Measurements from ENCODE around the gene LRCOL1.

LRCOL1 gene

GRCh38 chr12:132624910-132625630, 14.7 kb upstream of the LRCOL1 start (continued):
- TF ChIP-seq ZNF513 (tag by site-specific recombination; IDR thresholded peaks at IDR 0.05) = no peak
- TF ChIP-seq ZNF266 (tag by site-specific recombination; IDR thresholded peaks at IDR 0.05; ENCODE audit: low read depth) = no peak
- no peak for TF ChIP-seq OVOL3 (tag by site-specific recombination; IDR thresholded peaks at IDR 0.05)
- TF ChIP-seq ZNF221 (tag by site-specific recombination; IDR thresholded peaks at IDR 0.05; ENCODE audit: borderline replicate concordance) = no peak
- no peak for TF ChIP-seq ZNF768 (tag by site-specific recombination; IDR thresholded peaks at IDR 0.05)
- TF ChIP-seq, protein P1, sequence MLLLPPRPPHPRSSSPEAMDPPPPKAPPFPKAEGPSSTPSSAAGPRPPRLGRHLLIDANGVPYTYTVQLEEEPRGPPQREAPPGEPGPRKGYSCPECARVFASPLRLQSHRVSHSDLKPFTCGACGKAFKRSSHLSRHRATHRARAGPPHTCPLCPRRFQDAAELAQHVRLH (tag by site-specific recombination; IDR thresholded peaks at IDR 0.05) = no peak
- no peak for TF ChIP-seq GFI1B (tag by site-specific recombination; IDR thresholded peaks at IDR 0.05)
- TF ChIP-seq ZNF623 (tag by site-specific recombination; IDR thresholded peaks at IDR 0.05) = no peak
- TF ChIP-seq ZNF132 (tag by site-specific recombination; IDR thresholded peaks at IDR 0.05; ENCODE audit: borderline replicate concordance) = no peak
- TF ChIP-seq ZNF530 (tag by site-specific recombination; IDR thresholded peaks at IDR 0.05; ENCODE audit: low read depth) = no peak
- peak; percentile 82 for TF ChIP-seq ZNF692 (tag by site-specific recombination; IDR thresholded peaks at IDR 0.05)
- TF ChIP-seq ZNF112 (tag by site-specific recombination; IDR thresholded peaks at IDR 0.05) = no peak
- peak; percentile 45; the same call in 1 of the 2 replicates for TF ChIP-seq EGR2 (tag by site-specific recombination; IDR thresholded peaks at IDR 0.05; ENCODE audit: low read depth)
- TF ChIP-seq ZNF223 (tag by site-specific recombination; IDR thresholded peaks at IDR 0.05) = no peak
- TF ChIP-seq, protein P2, sequence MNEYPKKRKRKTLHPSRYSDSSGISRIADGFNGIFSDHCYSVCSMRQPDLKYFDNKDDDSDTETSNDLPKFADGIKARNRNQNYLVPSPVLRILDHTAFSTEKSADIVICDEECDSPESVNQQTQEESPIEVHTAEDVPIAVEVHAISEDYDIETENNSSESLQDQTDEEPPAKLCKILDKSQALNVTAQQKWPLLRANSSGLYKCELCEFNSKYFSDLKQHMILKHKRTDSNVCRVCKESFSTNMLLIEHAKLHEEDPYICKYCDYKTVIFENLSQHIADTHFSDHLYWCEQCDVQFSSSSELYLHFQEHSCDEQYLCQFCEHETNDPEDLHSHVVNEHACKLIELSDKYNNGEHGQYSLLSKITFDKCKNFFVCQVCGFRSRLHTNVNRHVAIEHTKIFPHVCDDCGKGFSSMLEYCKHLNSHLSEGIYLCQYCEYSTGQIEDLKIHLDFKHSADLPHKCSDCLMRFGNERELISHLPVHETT (tag by site-specific recombination; IDR thresholded peaks at IDR 0.05) = no peak
- 0 out of 2 replicates have a peak, but pooled peaks have one; percentile 23 for TF ChIP-seq WT1 (tag by site-specific recombination; IDR thresholded peaks at IDR 0.05)
- TF ChIP-seq ZNF521 (tag by site-specific recombination; IDR thresholded peaks at IDR 0.05) = no peak
- no peak for TF ChIP-seq PRDM1 (tag by site-specific recombination; IDR thresholded peaks at IDR 0.05)
- no peak for TF ChIP-seq RBAK (tag by site-specific recombination; IDR thresholded peaks at IDR 0.05)
- no peak for TF ChIP-seq ZEB2 (tag by site-specific recombination; IDR thresholded peaks at IDR 0.05)
- TF ChIP-seq PATZ1 (tag by site-specific recombination; IDR thresholded peaks at IDR 0.05) = no peak
- TF ChIP-seq, protein P3, sequence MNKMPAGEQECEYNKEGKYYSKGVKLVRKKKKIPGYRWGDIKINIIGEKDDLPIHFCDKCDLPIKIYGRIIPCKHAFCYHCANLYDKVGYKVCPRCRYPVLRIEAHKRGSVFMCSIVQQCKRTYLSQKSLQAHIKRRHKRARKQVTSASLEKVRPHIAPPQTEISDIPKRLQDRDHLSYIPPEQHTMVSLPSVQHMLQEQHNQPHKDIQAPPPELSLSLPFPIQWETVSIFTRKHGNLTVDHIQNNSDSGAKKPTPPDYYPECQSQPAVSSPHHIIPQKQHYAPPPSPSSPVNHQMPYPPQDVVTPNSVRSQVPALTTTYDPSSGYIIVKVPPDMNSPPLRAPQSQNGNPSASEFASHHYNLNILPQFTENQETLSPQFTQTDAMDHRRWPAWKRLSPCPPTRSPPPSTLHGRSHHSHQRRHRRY (tag by site-specific recombination; IDR thresholded peaks at IDR 0.05) = no peak
- no peak for TF ChIP-seq YY1 (tag by site-specific recombination; IDR thresholded peaks at IDR 0.05)
- TF ChIP-seq, protein P4, sequence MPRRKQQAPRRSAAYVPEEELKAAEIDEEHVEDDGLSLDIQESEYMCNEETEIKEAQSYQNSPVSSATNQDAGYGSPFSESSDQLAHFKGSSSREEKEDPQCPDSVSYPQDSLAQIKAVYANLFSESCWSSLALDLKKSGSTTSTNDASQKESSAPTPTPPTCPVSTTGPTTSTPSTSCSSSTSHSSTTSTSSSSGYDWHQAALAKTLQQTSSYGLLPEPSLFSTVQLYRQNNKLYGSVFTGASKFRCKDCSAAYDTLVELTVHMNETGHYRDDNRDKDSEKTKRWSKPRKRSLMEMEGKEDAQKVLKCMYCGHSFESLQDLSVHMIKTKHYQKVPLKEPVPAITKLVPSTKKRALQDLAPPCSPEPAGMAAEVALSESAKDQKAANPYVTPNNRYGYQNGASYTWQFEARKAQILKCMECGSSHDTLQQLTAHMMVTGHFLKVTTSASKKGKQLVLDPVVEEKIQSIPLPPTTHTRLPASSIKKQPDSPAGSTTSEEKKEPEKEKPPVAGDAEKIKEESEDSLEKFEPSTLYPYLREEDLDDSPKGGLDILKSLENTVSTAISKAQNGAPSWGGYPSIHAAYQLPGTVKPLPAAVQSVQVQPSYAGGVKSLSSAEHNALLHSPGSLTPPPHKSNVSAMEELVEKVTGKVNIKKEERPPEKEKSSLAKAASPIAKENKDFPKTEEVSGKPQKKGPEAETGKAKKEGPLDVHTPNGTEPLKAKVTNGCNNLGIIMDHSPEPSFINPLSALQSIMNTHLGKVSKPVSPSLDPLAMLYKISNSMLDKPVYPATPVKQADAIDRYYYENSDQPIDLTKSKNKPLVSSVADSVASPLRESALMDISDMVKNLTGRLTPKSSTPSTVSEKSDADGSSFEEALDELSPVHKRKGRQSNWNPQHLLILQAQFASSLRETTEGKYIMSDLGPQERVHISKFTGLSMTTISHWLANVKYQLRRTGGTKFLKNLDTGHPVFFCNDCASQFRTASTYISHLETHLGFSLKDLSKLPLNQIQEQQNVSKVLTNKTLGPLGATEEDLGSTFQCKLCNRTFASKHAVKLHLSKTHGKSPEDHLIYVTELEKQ (tag by site-specific recombination; IDR thresholded peaks at IDR 0.05; ENCODE audit: borderline replicate concordance) = no peak
